GM10847 (cell line): ENCODE results near the gene MAN1C1.

Experiments
- POLR2A ChIP-seq: IDR thresholded peaks from 2 replicates; pipeline ENCODE4 v1.6.1; 2011; ENCODE audit not compliant: insufficient read length; ENCODE audit errors: extremely low read depth

Gene MAN1C1

DNA sequence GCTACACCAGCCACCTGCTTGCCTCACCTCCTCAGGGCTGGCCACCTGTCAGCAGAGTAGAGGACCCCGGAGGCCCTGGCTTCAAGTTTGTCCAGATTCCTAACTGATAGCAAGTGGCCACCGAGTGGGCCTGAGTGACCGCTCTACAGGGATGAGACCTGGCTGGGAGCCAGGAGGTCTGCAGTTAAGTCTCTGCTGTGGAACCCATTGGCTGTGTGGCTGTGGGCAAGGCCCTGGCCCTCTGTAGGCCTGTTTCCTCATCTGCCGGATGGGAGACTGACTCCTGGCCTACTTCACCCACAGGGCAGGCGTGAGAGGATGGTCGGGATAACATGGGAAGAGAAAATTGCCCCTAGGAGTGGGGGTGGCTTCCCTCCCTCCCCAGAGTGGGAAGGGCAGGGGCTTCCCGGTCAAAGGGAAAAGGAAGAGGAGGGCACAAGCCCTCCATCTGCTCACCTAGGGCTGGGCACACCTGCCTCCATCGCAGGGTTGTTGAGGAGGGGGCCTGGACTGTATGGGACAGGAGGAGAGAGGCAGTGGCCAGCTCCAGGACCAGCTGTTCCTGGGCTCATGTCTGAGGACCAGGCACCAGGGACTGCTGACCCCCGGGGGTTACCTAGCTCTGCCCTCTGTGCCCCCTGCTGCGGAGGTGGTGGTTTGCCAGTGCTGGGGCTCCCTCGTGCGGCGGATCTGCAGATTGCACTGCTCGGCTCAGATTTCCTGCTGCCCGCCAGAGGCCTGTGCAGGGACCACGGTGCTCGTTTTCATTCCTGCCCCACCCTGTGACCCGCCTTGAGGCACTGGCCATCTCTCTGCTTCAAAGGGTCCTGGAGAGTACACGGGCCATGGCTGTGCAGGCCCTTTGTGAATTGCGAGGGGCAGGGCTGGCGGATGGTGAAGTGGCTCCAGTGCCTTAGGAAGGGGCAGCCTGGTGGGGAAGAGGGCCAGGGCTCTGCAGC is 194.0 kb downstream of the MAN1C1 start:
- TF ChIP-seq POLR2A, result no peak

DNA sequence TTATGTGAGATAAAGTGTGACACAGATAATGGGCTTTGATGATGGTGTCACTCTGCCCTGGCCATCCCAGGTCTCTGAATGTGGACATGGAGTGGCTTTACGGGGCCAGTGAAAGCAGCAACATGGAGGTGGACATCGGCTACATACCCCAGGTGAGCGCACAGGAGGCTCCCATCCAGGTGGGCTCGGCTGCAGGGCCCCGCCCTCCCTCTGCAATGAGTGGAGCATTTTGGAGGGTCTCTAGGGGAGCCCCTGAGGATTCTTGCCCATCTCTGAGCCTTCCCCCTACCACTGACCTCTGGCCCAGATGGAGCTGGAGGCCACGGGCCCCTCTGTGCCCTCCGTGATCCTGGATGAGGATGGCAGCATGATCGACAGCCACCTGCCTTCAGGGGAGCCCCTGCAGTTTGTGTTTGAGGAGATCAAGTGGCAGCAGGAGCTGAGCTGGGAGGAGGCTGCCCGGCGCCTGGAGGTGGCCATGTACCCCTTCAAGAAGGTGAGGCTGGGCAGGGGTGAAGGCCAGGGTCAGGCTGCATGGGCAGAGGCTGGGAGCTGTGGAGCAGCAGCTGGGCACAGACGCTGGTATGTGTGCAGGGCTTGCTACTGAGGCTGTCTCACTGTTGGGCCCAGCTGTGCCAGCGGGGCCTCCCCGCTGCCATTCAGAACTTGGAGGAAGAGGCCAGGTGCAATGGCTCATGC is 194.9 kb downstream of the MAN1C1 start:
- no peak for TF ChIP-seq POLR2A

DNA sequence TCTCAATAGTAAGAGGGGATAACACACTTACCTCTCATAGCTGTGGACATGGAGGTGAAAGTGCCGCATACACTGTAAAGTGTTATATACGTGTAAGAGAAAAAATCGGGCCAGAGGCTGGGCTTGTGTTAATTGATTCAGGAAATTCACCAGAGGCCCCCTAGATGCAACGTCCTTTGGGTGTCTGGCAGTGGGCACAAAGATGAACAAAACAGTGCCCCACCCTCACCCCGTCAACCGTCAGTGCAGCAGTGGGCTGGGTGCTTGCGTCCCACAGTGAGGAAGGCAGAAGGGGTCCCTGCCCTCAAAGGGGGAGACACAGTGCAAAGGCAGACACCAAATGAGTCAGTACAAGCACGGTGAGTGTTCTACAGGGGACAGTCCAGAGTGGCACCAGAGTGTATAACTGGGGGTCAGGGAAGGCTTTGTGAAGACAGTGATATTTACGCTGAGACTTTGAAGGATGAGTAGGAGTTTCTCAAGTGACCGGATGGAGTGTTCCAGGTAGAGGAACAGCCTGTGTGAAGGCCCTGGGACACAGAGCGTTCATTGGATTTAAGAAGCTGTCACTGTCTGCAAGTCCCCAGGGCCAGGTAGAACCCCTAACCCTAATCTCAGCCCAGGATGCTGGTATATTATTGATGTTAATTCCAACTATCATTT is 196.6 kb downstream of the MAN1C1 start:
- TF ChIP-seq POLR2A, result no peak

DNA sequence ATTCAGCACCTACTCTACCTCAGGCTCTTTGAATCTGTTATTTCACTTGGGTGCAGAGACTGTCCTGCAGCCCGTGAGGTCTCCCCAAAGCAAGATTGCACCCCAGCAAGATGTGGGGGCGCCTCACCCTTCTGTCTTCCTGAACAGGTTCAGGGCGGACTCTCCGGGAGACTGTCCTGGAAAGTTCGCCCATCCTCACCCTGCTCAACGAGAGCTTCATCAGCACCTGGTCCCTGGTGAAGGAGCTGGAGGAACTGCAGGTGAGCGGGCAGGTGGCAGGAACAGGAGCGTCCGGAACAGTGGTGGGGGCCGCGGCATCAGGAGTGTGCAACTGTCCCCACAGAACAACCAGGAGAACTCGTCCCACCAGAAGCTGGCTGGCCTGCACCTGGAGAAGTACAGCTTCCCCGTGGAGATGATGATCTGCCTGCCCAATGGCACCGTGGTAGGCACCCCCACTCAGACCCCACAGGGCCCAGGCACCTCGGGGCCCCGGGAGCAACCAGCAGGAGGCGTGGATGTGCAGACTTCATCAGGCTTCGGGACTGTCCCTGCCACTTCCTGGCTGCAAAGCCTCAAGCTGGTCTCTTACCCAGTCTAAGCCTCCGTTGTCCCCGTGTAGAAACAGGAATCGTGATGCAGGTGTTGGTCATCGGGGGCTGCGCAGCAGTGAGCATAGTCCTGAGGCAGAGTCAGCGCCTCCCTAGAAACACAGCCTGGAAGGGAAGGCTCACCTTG is 197.3 kb downstream of the MAN1C1 start:
- no peak for TF ChIP-seq POLR2A

DNA sequence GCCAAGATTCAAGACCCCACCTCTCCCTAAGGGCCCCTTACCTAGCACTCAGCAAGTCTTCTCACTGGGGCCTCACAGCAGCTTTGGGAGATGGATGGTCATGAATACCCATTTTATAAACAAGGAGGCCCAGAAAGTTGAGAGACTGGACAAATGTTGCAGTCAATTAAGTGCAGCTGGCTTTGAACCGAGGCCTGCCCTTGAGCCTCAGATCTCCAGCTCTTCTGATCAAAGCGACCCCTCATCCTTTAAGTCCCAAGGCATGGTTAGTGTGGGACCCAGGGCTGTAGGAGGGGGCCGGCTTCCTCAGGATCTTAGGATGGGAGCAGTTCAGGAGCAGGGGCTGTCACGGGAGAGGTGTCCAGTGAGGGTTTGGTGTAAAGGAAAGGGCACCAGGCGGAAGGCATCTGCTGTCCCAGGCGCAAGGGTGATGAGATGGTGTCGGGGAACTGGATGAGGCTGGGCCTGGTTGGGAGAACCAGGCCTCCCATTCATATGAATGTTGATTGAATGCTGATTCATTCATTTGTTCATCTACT is 198.0 kb downstream of the MAN1C1 start:
- no peak for TF ChIP-seq POLR2A

DNA sequence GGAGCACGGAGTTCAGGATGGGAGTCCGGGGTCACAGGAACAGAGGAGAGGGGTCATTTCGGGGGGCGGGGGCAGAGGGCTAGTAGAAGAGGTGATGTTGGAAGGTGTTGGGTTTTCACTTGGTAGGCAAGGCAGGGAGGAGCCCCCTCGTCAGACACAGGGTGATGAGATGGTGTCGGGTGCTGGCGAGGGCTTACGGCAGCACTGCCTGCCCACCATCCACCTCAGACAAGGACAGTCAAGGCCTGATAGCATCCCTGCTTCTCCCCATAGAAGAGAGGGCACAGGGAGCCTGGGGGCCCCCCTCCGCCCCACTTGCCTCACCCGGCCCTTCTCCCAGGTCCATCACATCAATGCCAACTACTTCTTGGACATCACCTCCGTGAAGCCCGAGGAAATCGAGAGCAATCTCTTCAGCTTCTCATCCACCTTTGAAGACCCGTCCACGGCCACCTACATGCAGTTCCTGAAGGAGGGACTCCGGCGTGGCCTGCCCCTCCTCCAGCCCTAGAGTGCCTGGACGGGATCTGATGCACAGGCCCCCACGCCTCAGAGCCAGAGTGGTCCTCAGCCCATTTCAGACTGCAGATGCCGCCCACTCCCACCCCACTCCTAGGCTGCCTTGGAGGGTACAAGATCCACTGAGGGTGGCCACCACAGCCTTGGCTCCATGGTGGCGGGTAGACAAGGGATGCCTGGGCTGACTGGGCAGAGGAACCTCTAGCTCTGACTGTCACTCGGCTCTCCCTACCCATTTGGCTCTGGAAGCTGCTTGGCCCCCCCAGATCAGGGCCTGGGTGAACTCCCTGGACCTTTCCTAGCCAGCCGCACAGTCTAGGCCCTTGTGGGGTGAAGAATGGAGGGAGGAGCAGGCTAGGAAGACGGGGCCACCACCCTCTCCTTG is 198.9 kb downstream of the MAN1C1 start:
- no peak for TF ChIP-seq POLR2A

DNA sequence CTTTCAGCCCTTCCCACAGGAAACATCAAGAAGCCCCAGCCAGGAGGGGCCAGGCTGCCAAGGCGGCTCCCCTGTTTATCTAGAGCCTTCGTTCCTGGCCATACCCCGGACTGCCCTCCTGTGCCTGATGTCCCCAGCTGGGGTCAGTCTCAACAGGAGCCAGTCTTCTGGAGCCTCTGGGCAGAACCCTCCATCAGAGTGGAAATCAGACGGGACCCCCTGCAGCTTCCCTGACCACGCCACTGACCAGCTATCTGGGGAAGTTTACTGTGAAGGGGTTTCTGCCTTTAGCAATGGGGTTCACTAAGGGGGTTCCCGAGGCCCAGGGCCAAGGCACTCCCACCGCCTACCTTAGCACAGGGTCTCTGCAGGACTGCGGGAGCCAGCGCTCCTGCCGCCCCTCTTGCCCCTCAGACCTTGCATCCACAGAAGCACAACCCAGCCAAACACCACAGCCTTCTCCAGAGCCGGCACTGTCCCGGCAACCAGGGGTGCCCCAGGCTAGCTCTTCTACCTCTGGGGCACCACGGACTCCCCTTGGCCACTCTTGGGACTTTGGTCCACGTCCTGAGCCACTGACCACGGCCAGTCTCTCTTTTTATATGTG is 199.6 kb downstream of the MAN1C1 start:
- no peak for TF ChIP-seq POLR2A

DNA sequence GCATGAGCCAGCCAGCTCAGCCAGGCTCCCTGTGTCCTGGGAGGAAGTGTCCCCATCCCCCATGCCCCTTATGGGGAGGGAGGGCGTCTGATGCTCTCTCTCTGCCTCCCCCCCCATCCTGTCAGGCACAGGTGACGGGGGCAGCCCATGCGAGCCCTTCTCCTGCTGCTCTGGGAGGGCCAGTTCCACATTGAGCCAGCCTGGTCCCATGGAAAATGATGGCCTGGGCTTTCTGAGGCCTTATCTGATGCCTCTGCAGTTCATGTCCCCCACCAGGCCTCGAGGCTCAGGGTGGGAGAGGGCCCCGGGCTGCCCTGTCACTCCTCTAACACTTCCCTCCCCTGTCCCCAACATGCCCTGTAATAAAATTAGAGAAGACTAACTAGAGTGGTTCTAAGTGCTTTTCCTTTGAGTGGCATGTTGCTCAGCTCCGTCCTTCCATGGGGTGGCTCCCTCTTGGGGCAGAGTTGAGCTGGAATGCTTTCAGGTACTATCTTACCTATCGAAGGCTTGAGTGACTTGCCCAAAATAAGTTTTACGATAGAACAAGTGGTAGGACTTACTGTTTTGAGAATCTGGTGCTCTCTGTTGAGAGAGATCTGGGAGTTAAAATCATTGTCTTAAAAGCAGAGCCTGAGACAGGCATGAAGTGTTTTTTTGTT is 201.4 kb downstream of the MAN1C1 start:
- TF ChIP-seq POLR2A, result no peak

DNA sequence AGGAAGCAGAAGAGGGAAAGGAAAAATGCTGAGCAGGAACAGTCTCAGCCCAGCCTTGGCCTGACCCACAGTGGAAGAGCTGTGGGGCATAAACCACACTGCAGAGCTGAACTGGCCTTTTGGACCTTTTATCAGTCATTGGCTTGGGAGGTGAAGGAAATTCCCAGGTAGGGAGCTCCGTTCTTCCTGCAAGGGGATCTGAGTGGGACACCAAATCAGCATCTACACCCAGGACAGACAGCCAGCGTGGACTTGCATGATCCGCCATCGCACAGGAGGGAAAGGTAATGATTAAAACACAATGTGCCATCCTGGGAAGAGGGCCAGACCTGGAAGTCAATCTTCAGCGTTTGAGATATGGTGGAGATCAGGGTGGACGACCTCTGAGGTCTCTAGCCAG is 202.0 kb downstream of the MAN1C1 start:
- TF ChIP-seq POLR2A, result no peak

DNA sequence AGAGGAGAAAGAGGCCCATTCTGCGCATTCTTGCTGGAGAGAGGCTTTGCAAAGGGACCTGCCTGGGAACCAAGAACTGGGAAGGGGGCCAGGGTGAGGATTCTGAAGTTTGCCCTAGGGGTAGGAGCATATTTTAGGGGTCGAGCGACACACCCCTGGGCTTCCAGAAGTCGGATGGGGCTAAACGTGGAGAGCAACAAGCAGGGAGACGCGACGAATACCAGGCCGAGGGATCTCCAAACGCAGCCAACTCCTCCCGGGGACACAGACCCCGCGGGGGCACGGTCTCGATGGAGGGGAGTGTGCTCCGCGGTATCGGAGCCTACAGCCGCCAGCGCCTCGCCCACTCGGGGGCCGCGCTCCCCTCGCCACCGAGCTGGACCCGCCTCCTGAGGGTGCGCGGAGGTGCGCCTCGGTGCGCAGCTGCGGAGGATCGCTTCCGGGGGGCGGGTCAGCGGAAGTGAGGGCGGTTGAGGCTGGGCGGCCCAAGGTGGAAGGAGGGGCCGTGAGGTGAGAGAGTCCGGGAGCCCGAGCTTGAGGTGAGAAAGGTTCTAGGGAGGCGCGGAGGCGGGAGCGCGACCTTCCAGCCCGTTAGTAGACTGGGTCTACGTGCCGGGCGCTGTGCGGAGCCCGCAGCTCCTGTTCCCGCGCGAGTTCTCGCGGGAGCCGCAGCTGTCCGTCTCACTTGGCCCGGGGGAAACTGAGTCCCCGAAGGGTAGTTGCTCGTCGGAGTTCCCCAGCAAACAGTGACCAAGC is 203.1 kb downstream of the MAN1C1 start, which contains the start of gene MTFR1L:
MTFR1L (plus strand) TSS at position 464 of the 756 bp plus-strand sequence. CDS start 3,151 bp downstream, outside the sequence.
- TF ChIP-seq POLR2A, result peak; percentile 84

DNA sequence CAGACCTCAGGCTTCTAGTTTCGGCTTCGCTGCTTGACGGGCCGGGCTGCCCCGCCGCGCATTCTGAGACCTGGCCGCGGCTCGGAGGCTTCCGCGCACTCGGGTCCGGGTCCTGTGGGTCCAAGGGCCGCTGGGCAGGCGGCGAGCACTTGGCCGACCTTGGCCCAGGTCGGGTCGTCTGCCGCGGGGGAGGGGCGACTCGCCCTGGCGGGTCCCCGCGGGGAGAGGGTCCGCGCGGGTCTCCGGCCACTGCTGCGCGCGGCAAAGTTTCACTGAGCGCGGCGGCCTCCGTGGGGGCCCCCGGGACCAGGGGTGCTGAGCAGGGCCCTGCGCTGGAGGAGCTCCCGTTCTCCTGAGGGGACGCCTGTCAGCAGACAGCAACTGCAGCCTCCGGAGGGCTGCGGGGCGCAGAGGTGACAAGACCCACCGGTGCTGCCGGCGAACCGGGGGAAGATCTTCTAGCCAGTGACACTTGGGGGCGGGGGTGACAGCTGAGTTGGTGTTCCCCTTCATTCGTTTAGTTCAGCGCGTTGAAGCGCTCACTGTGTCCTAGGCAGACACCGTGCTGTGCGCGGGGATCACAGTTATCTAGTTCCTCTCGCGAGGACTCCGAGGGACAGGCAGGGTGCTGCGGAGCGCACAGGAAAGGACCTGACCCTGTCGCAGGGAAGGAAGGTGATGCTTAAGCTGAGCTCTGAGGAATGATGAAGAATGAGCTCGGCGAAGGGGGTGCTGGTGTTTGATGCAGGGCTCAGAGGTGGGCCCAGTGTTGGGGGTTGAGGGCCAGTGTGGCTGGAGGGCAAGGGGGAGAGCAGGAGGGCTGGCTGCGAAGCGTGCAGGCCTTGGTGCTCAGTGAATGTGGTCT is 203.9 kb downstream of the MAN1C1 start:
- TF ChIP-seq POLR2A, result peak; percentile 46

DNA sequence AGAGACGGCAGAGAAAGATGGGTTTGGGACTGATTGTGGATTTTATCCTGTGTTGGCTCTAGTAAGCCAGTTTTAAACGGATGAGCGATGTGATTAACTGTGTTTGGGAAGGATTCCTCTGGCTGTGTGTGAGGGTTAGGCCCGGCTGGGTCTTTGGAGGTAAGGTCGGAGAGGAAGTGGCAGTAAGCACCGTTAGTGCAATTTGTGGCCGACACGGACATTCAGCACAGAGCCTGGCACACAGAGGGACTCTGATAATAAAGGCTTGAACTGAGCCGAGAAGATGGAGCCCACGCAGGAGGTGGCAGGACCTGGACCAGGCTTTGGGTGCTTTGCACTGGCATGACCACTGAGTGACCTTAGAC is 204.5 kb downstream of the MAN1C1 start:
- no peak for TF ChIP-seq POLR2A
